Measurements from ENCODE around the gene HAPSTR1. TPM values are rescaled to one million over a fixed set of nuclear protein-coding genes. Genes with fewer than 3 reads are reported as not detected.

Gene HAPSTR1
- total RNA-seq, 2 experiments from 2014 or later = 52.3 to 63.8 TPM

GRCh38 chr16:9055661-9056060 is 35.8 kb upstream of the HAPSTR1 start:
- H3K36me3 Mint-ChIP-seq = no peaks in the 10 kb centered on the region
- H3K4me1 Mint-ChIP-seq = peaks cover 5% of the 10 kb centered on the region
- ATAC-seq (no peak), DNase-seq (no peak)
- H3K27ac Mint-ChIP-seq = no peak overlapping the region
- no peaks in the 10 kb centered on the region for H3K27me3 Mint-ChIP-seq
- H3K4me3 Mint-ChIP-seq = no peak overlapping the region
- no peaks in the 10 kb centered on the region for H3K9me3 Mint-ChIP-seq (ENCODE audit: low read depth)
- CTCF ChIA-PET = interaction anchor here (1.3 kb wide), 1 partner anchor 83 kb away, joined by 4 read pairs; no protein-coding TSS in a partner anchor

DNA sequence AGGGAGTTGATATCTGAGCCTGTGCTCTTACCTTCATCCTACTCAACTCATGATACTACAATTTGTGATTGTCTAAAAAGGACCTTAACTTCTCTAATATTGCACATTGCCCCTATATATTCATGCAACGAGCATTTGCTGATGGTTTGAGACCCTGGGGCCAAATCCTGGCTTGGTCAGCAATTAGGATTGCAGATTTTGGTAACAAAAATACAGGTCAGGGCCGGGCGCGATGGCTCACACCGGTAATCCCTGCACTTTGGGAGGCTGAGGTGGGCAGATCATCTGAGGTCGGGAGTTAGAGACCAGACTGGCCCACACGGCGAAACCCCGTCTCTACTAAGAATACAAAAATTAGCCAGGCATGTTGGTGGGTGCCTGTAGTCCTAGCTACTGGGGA is 35.4 kb upstream of the HAPSTR1 start:
- no peak for ATAC-seq
- H3K4me1 Mint-ChIP-seq = peaks cover 9% of the 10 kb centered on the region
- no peaks in the 10 kb centered on the region for H3K36me3 Mint-ChIP-seq

DNA sequence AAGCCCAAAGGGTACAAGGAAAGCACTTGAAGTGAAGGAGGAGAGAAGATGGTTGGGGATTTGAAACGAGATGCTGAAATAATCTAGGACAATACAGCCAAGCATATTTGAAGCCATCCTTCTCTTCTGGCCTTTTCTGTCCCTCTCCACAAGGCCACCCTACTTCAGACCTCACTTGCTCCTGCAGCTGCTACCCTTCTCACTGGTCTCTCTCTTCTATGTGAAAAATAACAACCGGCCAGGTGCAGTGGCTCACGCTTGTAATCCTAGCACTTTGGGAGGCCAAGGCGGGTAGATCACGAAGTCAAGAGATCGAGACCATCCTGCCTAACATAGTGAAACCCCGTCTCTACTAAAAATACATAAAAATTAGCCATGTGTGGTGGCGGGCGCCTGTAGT is 33.2 kb upstream of the HAPSTR1 start:
- no peaks in the 10 kb centered on the region for H3K9me3 Mint-ChIP-seq (ENCODE audit: low read depth)
- peaks cover 17% of the 10 kb centered on the region for H3K4me1 Mint-ChIP-seq
- no peak overlapping the region for H3K27ac Mint-ChIP-seq
- CTCF ChIA-PET = interaction anchor here (1.5 kb wide), 1 partner anchor 49 kb away, joined by 3 read pairs; no protein-coding TSS in a partner anchor
- DNase-seq (no peak), ATAC-seq (no peak)
- no peaks in the 10 kb centered on the region for H3K36me3 Mint-ChIP-seq
- H3K27me3 Mint-ChIP-seq = peaks cover 3% of the 10 kb centered on the region
- no peak overlapping the region for H3K4me3 Mint-ChIP-seq

More for the DNA sequence above, 35.4 kb upstream of the HAPSTR1 start:
- no peaks in the 10 kb centered on the region for H3K9me3 Mint-ChIP-seq (ENCODE audit: low read depth)
- no peak for DNase-seq
- H3K4me3 Mint-ChIP-seq = no peak overlapping the region
- H3K27me3 Mint-ChIP-seq = peaks cover 1% of the 10 kb centered on the region
- no peak overlapping the region for H3K27ac Mint-ChIP-seq
- CTCF ChIA-PET = interaction anchor here (1.3 kb wide), 1 partner anchor 83 kb away, joined by 4 read pairs; no protein-coding TSS in a partner anchor

DNA sequence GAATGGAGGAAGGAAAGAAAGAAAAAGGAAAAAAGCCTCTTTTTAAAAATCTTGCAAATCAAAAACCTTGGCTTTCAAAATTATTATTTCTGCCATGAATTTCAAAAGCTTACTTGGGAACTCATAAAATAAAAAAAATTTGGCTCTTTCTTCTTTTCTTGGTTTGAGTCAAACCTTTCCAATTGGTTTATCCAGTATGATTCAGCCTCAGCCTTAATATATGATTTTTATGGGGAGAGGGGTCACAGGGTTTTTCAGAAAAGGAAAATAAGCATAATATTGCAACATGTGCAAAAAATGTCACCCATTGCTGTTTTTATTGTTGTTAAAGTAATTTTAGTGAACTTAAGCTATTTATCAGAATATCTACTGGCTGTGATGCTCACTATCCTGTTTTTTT is 31.2 kb upstream of the HAPSTR1 start:
- DNase-seq = no peak
- CTCF ChIA-PET = interaction anchor here (1.0 to 1.4 kb wide), 2 partner anchors 9 to 51 kb away, joined by 3 to 4 read pairs; no protein-coding TSS in a partner anchor
- H3K9me3 Mint-ChIP-seq (ENCODE audit: low read depth) = no peaks in the 10 kb centered on the region

DNA sequence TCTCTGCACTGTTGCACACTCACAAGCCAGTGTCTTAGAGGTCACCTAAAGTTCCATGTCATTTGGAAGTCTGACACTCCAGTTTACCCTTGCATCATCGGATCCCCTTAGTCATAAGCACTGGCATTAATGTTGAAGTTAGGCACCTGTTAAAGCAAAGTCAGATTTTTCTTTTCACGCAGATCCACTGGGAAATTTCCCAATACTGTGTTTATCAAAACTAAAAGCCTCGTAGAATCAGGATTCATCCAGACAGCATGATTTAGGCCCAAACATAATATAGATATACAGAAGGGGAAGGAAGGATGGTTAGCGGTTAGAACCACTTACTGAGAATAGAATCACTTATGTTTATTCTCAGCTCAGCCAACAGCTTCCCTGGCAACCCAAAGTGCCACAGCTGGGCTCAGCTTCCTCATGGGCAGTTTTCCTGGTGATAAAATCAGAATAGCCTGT is 30.1 kb upstream of the HAPSTR1 start:
- Mint-ChIP-seq H3K36me3 (no peaks in the 10 kb centered on the region), H3K27me3 (peaks cover 3% of the 10 kb centered on the region), H3K27ac (peak overlapping the region; percentile 10), H3K4me1 (peaks cover 17% of the 10 kb centered on the region), H3K9me3 (ENCODE audit: low read depth) (no peaks in the 10 kb centered on the region), H3K4me3 (no peak overlapping the region)
- CTCF ChIA-PET = interaction anchor here (1.5 kb wide), 1 partner anchor 11 kb away, joined by 3 read pairs; no protein-coding TSS in a partner anchor
- peak; percentile 70 for ATAC-seq
- DNase-seq = peak; percentile 46

More for the DNA sequence above, 31.2 kb upstream of the HAPSTR1 start:
- Mint-ChIP-seq H3K27me3 (peaks cover 3% of the 10 kb centered on the region), H3K36me3 (no peaks in the 10 kb centered on the region), H3K4me1 (peaks cover 17% of the 10 kb centered on the region), H3K4me3 (no peak overlapping the region), H3K27ac (no peak overlapping the region)
- no peak for ATAC-seq

DNA sequence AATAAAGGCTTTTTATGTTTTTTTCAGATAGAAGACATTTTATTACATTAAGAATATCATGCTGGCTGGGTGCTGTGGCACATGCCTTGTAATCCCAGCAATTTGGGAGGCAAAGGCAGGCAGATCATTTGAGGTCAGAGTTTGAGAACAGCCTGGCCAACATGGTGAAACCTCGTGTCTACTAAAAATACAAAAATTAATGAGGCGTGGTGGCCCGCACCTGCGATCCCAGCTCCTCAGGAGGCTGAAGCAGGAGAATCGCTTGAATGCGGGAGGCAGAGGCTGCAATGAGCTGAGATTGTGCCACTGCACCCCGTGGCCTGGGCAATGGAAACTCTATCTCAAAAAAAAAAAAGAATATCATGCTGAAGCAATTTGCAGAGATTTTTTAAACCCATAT is 29.1 kb upstream of the HAPSTR1 start:
- ATAC-seq (no peak), DNase-seq (no peak)
- H3K4me3 Mint-ChIP-seq = no peak overlapping the region
- H3K36me3 Mint-ChIP-seq = no peaks in the 10 kb centered on the region
- H3K27me3 Mint-ChIP-seq = peaks cover 3% of the 10 kb centered on the region
- no peak overlapping the region for H3K27ac Mint-ChIP-seq
- CTCF ChIA-PET = no interaction called here
- no peaks in the 10 kb centered on the region for H3K9me3 Mint-ChIP-seq (ENCODE audit: low read depth)
- H3K4me1 Mint-ChIP-seq = peaks cover 17% of the 10 kb centered on the region

DNA sequence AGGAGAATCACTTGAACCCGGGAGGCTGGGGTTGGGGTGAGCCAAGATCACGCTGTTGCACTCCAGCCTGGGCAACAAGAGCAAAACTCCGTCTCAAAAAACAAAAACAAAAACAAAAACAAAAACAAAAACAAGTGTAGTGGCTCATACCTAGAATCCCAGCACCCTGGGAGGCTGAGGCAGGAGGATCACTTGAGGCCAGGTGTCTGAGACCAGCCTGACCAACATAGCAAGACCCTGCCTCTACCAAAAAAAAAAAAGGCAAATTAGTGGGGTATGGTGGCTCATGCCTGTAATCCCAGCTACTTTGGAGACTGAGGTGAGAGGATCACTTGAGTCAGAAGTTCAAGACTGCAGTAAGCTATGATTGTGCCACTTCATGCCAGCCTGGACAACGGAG is 26.4 kb upstream of the HAPSTR1 start:
- no peak for ATAC-seq
- no peak overlapping the region for H3K27ac Mint-ChIP-seq
- CTCF ChIA-PET = interaction anchor here (0.9 kb wide), 1 partner anchor 26 kb away, joined by 4 read pairs; the partner anchor contains the start of gene HAPSTR1
- H3K27me3 Mint-ChIP-seq = peaks cover 3% of the 10 kb centered on the region
- H3K9me3 Mint-ChIP-seq (ENCODE audit: low read depth) = peaks cover 3% of the 10 kb centered on the region
- no peak for DNase-seq
- H3K4me1 Mint-ChIP-seq = peaks cover 26% of the 10 kb centered on the region
- H3K4me3 Mint-ChIP-seq = no peak overlapping the region
- H3K36me3 Mint-ChIP-seq = peaks cover 7% of the 10 kb centered on the region

- peaks cover 14% of the 10 kb centered on the region for H3K36me3 Mint-ChIP-seq
- ATAC-seq (no peak), DNase-seq (no peak)
Measured at GRCh38 chr16:9068886-9069285, 22.6 kb upstream of the HAPSTR1 start.

DNA sequence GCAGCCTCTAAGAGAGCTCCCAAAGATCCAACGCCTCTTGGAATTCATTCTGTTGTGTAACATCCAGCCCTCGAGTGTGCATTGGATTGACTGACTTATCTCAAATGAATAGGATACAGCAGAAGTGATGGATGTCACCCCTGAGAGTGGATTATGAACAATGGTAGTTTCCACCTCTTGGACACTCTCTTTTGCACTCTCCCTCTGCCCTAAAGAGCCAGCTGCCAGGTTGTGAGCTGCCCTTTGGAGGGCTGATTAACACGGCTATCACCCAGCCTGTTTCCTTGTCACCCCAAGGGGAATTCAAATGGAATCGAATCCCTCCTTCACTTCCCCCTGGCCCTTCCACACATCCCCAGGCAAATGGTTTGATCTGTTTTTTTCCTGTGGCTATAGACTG is 21.2 kb upstream of the HAPSTR1 start:
- Mint-ChIP-seq H3K27ac (no peak overlapping the region), H3K4me3 (no peak overlapping the region)
- CTCF ChIA-PET = interaction anchor here (1.8 kb wide), 1 partner anchor 10 kb away, joined by 4 read pairs; no protein-coding TSS in a partner anchor

More at GRCh38 chr16:9068886-9069285, 22.6 kb upstream of the HAPSTR1 start:
- Mint-ChIP-seq H3K4me3 (no peak overlapping the region), H3K4me1 (peaks cover 28% of the 10 kb centered on the region), H3K9me3 (ENCODE audit: low read depth) (peaks cover 3% of the 10 kb centered on the region), H3K27ac (peak overlapping the region; percentile 24), H3K27me3 (no peaks in the 10 kb centered on the region)
- CTCF ChIA-PET = interaction anchor here (1.1 to 1.9 kb wide), 4 partner anchors 9 to 70 kb away, joined by 3 to 6 read pairs (median 4); no protein-coding TSS in a partner anchor

GRCh38 chr16:9071377-9071776 is 20.1 kb upstream of the HAPSTR1 start:
- Mint-ChIP-seq H3K4me3 (no peak overlapping the region), H3K9me3 (ENCODE audit: low read depth) (peaks cover 3% of the 10 kb centered on the region), H3K27me3 (no peaks in the 10 kb centered on the region), H3K27ac (peak overlapping the region; percentile 19), H3K36me3 (peaks cover 14% of the 10 kb centered on the region), H3K4me1 (peaks cover 29% of the 10 kb centered on the region)
- CTCF ChIA-PET = interaction anchor here (2.6 kb wide), 1 partner anchor 19 kb away, joined by 10 read pairs; the partner anchor contains the start of gene HAPSTR1
- DNase-seq (no peak), ATAC-seq (no peak)

More for the DNA sequence above, 21.2 kb upstream of the HAPSTR1 start:
- Mint-ChIP-seq H3K9me3 (ENCODE audit: low read depth) (peaks cover 3% of the 10 kb centered on the region), H3K27me3 (no peaks in the 10 kb centered on the region), H3K36me3 (peaks cover 14% of the 10 kb centered on the region), H3K4me1 (peaks cover 28% of the 10 kb centered on the region)
- ATAC-seq (no peak), DNase-seq (no peak)

DNA sequence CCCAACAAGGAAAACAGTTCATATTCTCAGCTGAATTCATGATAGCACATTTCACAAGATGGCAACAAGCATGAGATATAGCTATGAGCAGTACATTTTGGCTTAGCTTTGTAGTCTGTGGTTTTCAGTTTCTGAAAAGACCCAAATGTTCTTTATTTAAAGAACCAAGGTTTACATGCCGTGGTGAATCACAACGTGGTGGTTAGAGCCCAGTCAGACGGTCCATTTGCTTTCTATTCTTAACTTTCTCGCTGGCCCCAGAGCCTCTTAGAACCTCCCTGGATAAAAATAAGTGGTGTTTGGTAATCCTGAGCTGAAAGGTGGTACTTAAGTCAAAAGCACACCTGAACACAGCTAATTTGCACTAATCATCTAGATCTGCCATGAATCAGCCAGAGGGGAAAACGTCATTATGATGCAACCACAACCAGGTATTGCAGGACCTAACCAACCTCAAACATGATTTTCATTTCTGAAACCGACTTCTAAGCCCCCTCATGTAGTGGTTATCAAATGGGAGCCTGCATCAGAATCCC is 18.6 kb upstream of the HAPSTR1 start:
- CTCF ChIA-PET = interaction anchor here (0.7 to 2.6 kb wide), 3 partner anchors 18 to 64 kb away, joined by 3 to 10 read pairs (median 4); partner anchors contain the start of gene HAPSTR1
- Mint-ChIP-seq H3K27ac (peak overlapping the region; percentile 91), H3K27me3 (no peaks in the 10 kb centered on the region), H3K4me1 (peaks cover 41% of the 10 kb centered on the region), H3K4me3 (peak overlapping the region; percentile 24), H3K9me3 (ENCODE audit: low read depth) (peaks cover 5% of the 10 kb centered on the region), H3K36me3 (peaks cover 20% of the 10 kb centered on the region)
- ATAC-seq (peak; percentile 51), DNase-seq (peak; percentile 62)

DNA sequence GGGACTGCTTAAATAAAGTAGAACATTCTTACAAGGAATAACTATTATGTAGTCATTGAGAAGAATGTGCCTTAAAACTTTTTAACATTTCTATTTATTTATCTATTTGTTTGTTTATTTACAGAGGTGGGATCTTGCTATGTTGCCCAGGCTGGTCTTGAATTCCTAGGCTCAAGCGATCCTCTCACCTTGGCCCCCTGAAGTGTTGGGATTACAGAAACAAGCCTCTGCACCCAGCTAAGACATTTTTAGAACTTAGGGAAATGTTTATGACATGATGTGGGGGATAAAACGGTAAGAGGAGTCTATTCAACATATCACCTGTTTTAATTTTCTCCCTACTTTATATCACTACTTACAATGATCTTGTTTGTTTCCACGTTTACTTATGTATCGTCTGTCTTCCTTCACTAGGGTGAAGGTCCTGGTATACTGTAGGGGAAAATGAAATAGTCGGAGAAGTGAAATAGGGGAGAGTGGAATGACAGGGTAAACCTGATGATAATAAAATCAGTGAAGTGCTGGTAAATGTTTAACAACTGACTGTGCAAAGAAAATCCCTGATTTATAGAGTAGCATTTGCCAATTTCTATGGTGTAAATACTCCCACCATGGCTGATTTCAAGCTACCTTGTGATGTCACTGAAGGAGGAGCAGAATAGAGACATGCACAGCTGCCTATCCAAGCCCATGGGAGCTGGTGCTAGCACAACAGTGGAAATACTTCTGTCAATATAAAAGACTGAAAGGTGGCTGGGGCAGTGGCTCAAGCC is 16.0 kb upstream of the HAPSTR1 start:
- CTCF ChIA-PET = no interaction called here
- Mint-ChIP-seq H3K27ac (no peak overlapping the region), H3K9me3 (ENCODE audit: low read depth) (peaks cover 3% of the 10 kb centered on the region), H3K4me1 (peaks cover 45% of the 10 kb centered on the region), H3K27me3 (no peaks in the 10 kb centered on the region), H3K4me3 (no peak overlapping the region), H3K36me3 (peaks cover 22% of the 10 kb centered on the region)
- no peak for ATAC-seq
- DNase-seq = no peak

DNA sequence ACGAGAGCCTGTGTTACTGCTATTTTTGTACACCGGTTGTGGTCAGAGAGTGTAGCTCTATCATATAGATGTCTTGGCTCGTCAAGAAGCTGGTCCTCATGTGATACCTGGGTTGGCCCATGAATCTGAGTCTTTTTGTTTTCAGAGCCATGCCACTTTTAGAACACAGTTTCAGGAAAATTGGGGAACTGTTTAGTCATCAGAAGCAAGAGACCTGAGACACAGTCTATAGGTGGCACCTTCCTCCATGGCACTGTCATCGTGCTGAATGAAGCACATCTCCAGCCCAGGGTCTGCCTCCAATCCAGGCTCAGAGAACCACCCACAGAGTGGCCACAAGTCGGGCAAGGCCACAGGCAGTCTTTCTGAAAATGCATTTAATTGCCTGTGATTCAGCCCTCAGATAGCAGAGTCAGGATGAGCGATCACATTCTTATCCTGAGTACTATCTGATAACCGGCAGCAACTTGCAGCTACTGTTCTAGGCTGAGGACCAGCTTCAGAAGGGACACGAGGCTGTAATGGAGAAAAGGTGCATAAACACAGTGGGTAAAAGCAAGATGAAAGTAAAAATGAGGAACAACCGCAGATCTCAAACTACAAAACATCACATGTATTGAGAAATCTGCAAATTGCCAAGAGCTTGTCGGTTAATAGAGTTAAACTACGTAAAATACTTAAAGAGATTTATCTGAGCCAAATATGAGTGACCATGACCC is 14.2 kb upstream of the HAPSTR1 start:
- Mint-ChIP-seq H3K9me3 (ENCODE audit: low read depth) (peaks cover 3% of the 10 kb centered on the region), H3K36me3 (peaks cover 19% of the 10 kb centered on the region), H3K4me3 (no peak overlapping the region), H3K4me1 (peaks cover 41% of the 10 kb centered on the region), H3K27me3 (no peaks in the 10 kb centered on the region), H3K27ac (peak overlapping the region; percentile 77)
- ATAC-seq (no peak), DNase-seq (no peak)
- CTCF ChIA-PET = interaction anchor here (1.2 to 4.4 kb wide), 4 partner anchors 9 to 61 kb away, joined by 4 to 22 read pairs (median 4); partner anchors contain the start of gene HAPSTR1
